ENCODE results near the gene ADCY1.

ADCY1 gene

GRCh38 chr7:45625714-45626440, 51.7 kb downstream of the ADCY1 start:
- DNase-seq = no peak

- DNase-seq = no peak
Observed at GRCh38 chr7:45626441-45627430, 52.6 kb downstream of the ADCY1 start.

DNA sequence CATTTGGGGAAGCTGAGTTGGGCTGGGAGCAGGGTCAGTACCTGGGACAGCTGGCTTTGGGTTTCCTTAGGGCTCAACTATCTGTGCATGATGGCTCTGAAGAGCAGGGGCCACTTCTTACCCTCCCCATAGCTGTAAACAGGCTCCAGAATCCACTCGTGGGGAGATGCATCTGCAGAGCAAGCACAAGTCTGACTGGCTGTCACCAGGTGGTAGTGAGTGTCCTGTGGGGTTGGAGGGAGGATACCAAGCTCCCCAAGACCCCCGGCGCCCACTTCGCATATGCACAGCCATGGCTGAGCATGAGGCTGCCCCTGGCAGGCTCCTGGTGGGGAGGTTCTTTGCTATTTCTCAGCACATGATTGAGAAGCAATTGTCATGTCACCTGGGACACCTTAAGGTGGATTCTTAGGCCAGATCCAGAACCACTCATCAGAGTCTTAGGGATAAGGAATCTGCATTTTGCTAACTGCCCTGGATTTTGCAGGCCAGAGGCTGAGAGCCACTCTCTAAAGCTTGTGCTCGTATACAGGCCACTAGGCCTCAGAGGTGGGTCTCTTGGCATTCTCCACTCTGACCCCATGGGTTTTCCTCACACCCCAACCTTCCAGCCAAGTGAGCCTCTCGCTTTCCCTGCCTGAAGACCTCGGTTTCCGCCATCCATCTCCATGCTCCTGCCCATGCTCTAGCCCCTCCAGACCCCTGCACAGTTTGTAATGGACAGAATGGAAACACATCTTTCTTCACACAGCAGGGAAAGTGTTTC, 53.7 kb downstream of the ADCY1 start:
- DNase-seq = no peak

- DNase-seq = no peak
Observed at GRCh38 chr7:45631569-45631968, 57.4 kb downstream of the ADCY1 start.

DNA sequence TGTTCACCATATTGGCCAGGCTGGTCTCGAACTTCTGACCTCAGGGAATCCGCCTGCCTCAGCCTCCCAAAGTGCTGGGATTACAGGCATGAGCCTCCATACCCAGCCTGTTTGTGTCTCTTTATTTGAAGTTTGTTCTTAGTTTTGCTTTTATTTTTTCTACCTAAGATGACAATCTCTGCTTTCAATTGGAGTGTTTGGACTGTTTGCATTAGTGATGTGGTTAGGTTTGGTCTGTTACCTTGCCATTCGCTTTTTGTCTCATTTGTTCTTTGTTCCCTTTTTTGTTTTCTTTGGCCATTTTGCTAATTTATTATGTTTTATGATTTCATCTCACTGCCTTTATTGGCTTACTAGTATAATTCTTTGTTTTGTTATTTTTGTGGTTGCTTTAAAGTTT, 62.6 kb downstream of the ADCY1 start:
- DNase-seq = no peak

GRCh38 chr7:45638916-45639315, 64.7 kb downstream of the ADCY1 start:
- DNase-seq = no peak

DNA sequence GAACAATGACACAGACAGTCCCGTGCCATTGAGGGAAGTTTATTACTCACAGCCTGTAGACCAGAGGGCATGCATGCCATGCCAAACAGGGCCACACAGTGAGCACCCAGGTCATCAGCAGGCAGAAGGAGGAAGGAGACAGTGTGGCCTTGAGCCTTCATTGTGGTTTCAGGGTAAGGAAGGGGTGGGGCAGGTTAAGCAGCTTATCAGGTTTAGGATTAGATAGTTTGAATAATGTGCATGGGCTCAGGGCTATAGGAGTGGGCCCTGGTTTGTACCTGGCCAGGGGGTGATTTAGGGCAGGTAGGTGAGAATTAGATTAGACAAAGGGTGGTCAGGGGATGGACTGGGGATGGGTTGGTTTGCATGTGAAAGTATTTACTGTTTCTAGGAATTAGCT, 67.9 kb downstream of the ADCY1 start:
- no peak for DNase-seq

- DNase-seq = no peak
Observed at GRCh38 chr7:45643630-45644029, 69.5 kb downstream of the ADCY1 start.

GRCh38 chr7:45644237-45644636, 70.1 kb downstream of the ADCY1 start:
- DNase-seq = no peak

- DNase-seq = no peak
Observed at GRCh38 chr7:45645141-45645969, 71.2 kb downstream of the ADCY1 start.

DNA sequence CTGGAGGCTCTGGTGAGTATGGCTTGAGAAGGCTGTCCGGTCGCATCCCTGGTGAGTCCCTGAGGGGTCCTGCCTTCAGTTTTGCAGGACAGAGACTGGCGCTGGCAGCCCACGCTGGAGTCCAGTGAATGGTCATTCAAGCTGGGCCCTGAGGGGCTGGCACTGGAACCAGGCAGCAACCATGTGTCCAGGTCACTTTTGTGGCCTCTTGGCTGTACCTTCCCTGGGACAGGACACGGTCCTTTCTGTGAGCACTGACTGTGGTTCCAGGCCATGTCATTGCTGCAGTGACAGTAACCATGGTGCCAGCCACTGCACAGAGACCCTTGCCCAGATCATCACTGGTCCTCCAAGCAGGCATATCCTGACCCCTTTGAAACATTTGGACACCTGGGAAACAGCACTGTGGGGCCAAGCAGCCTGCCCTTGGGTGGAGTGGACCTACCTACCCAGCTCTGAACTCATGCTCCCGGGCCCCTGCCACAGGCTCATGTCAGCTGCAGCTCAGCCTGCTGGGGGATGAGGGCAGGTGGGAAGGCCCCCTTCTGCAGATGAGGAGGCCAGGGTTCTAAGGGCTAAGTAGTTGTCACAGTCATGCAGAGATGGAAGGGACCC, 72.1 kb downstream of the ADCY1 start:
- no peak for DNase-seq

DNA sequence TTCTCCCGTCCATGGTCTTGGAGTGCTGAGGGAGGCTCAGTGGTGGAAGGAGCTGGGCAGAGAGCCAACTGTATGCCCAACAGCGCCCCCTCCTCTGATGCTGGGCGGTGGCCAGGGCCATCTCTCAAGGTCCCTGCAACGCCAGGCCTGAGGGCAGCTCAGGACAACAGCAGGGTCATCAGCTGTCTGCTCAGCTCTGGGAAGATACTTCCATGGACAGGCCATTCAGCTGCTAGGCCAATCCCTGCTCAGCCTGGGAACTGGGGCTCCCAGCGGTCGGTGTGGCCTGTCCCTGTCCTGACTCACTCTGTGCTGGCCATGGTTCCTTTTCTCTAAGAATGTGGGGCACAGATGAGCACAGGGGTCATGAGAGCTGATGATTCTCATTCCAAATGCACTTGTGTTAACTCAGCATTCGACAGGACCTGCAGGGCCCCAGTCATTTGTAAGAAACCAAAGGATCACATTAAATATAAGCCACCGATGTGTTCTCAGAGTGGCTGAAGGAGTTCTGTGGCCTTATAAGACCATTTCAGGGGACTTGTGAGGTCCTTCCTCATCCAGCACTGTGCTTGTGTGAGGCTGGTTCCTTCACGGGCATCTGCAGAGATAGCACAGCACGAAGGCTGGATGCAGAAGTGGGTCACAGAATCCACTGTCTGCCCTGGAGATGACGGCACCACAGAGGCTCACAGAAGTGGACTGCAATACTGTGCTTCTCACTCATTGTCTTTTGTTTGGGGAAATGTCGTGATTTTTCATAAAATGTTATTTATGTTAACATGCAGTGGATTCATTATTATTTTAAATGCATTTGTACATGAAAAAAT, 73.0 kb downstream of the ADCY1 start:
- no peak for DNase-seq

- no peak for DNase-seq
Observed at GRCh38 chr7:45647967-45648670, 74.0 kb downstream of the ADCY1 start.

GRCh38 chr7:45648671-45648995, 74.5 kb downstream of the ADCY1 start:
- DNase-seq = no peak

DNA sequence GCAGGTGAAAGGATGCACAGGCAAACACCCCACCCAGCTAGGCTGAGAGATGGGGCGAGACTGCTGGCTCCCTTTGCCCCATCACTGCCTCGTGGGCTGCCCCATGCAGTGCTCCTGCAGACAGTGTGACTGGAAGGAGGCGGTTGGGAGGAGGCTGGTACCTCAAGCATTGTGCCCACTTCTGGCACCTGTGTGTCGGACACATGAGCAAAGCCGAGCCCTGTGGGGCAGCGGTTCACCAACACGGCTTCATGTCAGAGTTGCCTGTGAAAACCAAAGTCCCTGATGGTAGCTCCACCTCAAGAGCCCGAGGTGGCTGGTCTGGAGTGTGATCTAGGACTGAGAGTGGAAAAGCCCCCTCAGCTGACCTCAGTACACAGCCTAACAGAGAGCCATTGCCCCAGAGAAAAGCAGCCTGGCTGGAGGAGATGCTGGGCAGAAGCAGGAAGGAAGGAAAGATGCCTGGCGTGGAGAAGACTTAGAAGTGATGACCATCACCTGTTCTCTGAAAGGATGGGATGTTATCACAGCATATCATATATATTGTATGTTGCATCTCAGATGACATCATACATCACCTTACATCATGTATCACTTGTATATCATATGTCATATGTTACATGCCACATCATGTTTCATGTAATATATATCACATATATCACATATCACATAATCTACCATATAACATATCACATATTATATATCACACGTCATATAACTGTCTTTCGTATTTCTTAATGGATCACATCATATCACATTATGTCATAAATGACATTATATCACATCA, 75.6 kb downstream of the ADCY1 start:
- DNase-seq = no peak

GRCh38 chr7:45650404-45651394, 76.5 kb downstream of the ADCY1 start:
- DNase-seq = no peak

GRCh38 chr7:45651540-45651939, 77.4 kb downstream of the ADCY1 start:
- DNase-seq = no peak

GRCh38 chr7:45652630-45653029, 78.5 kb downstream of the ADCY1 start:
- DNase-seq = no peak
